Liver (tissue), 9 donors: ENCODE results near the gene VWA2. TPM values are rescaled to one million over a fixed set of nuclear protein-coding genes. Genes with fewer than 3 reads are reported as not detected.

Experiments used
- DNase-seq: peaks from one replicate; pipeline ENCODE4 v3.0.0-alpha.2; 2017; ENCODE audit warnings: low spot score
- H3K27ac ChIP-seq, 2 donors: one replicate each; pipeline ENCODE4 v1.7.0; 2013; ENCODE audit warnings: inconsistent platforms in 2 of 2, low read length in 2 of 2, control low read depth in 1 of 2, low read depth in 1 of 2, mild to moderate bottlenecking in 1 of 2
- H3K27me3 ChIP-seq, 4 donors: one replicate each; pipeline versions ENCODE4 v1.6.1 to v1.7.0; 2013; ENCODE audit warnings: low read length in 3 of 4, inconsistent platforms in 1 of 4, mild to moderate bottlenecking in 1 of 4, moderate library complexity in 1 of 4; ENCODE audit not compliant: control insufficient read depth in 4 of 4, insufficient read depth in 4 of 4
- H3K36me3 ChIP-seq, 4 donors: one replicate each; pipeline versions ENCODE4 v1.6.1 to v1.7.0; 2013; ENCODE audit warnings: low read length in 3 of 4, mild to moderate bottlenecking in 3 of 4, low read depth in 1 of 4, moderate library complexity in 1 of 4; ENCODE audit not compliant: control insufficient read depth in 4 of 4, insufficient read depth in 3 of 4
- H3K4me1 ChIP-seq, 4 donors: one replicate each; pipeline versions ENCODE4 v1.6.1 to v1.7.0; 2013; ENCODE audit warnings: low read length in 3 of 4, mild to moderate bottlenecking in 3 of 4, moderate library complexity in 1 of 4; ENCODE audit not compliant: control insufficient read depth in 4 of 4, insufficient read depth in 4 of 4
- H3K4me3 ChIP-seq, 3 donors: one replicate each; pipeline versions ENCODE4 v1.6.1 to v1.7.0; 2013; ENCODE audit warnings: low read length in 3 of 3, control low read depth in 1 of 3, low read depth in 1 of 3, mild to moderate bottlenecking in 1 of 3
- H3K9ac ChIP-seq, 2 donors: one replicate each; pipeline ENCODE4 v1.7.0; 2013; ENCODE audit warnings: low read length in 2 of 2, mild to moderate bottlenecking in 2 of 2, moderate library complexity in 2 of 2, control low read depth in 1 of 2, low read depth in 1 of 2
- H3K9me3 ChIP-seq, 4 donors: one replicate each; pipeline versions ENCODE4 v1.6.1 to v1.7.0; 2013; ENCODE audit warnings: low read length in 3 of 4; ENCODE audit not compliant: control insufficient read depth in 4 of 4
- ATF3 ChIP-seq: IDR thresholded peaks from 2 replicates; pipeline ENCODE4 v1.6.1; 2016; ENCODE audit warnings: antibody characterized with exemption
- EGR1 ChIP-seq, 2 donors: IDR thresholded peaks; 2 replicates each; pipeline ENCODE4 v1.6.1; 2016 to 2018; ENCODE audit warnings: antibody characterized with exemption in 2 of 2, low read depth in 2 of 2
- FOXA1 ChIP-seq: IDR thresholded peaks from 2 replicates; pipeline ENCODE4 v1.6.1; 2016; ENCODE audit warnings: antibody characterized with exemption
- FOXA2 ChIP-seq: IDR thresholded peaks from 2 replicates; pipeline ENCODE4 v1.6.1; 2016; ENCODE audit warnings: antibody characterized with exemption
- GABPA ChIP-seq, 2 donors: IDR thresholded peaks in 1 of 2; conservative IDR thresholded peaks in 1 of 2; 2 replicates each; pipeline ENCODE4 v1.6.1; 2016; ENCODE audit warnings: antibody characterized with exemption in 2 of 2, mild to moderate bottlenecking in 1 of 2, moderate library complexity in 1 of 2
- HNF4A ChIP-seq, 2 donors: conservative IDR thresholded peaks; 2 replicates each; pipeline ENCODE4 v1.6.1; 2016; ENCODE audit warnings: antibody characterized with exemption in 2 of 2, mild to moderate bottlenecking in 2 of 2
- HNF4G ChIP-seq: IDR thresholded peaks from 2 replicates; pipeline ENCODE4 v1.6.1; 2016; ENCODE audit warnings: antibody characterized with exemption
- JUND ChIP-seq, 2 donors: IDR thresholded peaks; 2 replicates each; pipeline ENCODE4 v1.6.1; 2016; ENCODE audit warnings: antibody characterized with exemption in 2 of 2
- MAX ChIP-seq: IDR thresholded peaks from 2 replicates; pipeline ENCODE4 v1.6.1; 2016; ENCODE audit warnings: antibody characterized with exemption
- RAD21 ChIP-seq, 2 donors: IDR thresholded peaks; 2 replicates each; pipeline ENCODE4 v1.6.1; 2016; ENCODE audit warnings: antibody characterized with exemption in 2 of 2, mild to moderate bottlenecking in 2 of 2
- REST ChIP-seq: IDR thresholded peaks from 2 replicates; pipeline ENCODE4 v1.6.1; 2016; ENCODE audit warnings: antibody characterized with exemption, mild to moderate bottlenecking
- RXRA ChIP-seq, 2 donors: IDR thresholded peaks; 2 replicates each; pipeline ENCODE4 v1.6.1; 2017 to 2018; ENCODE audit warnings: antibody characterized with exemption in 2 of 2, mild to moderate bottlenecking in 1 of 2
- TAF1 ChIP-seq: conservative IDR thresholded peaks from 2 replicates; pipeline ENCODE4 v1.6.1; 2016; ENCODE audit warnings: antibody characterized with exemption, mild to moderate bottlenecking
- YY1 ChIP-seq: IDR thresholded peaks from 2 replicates; pipeline ENCODE4 v1.6.1; 2016; ENCODE audit warnings: antibody characterized with exemption, mild to moderate bottlenecking
- ZBTB33 ChIP-seq: IDR thresholded peaks from 2 replicates; pipeline ENCODE4 v1.6.1; 2016; ENCODE audit warnings: antibody characterized with exemption
- WGBS: extraction: QIAGEN DNeasy Blood & Tissue Kit; methylation state at CpG from one replicate; pipeline ENCODE4 v1.1.7; 2013; 5-methylcytosine and 5-hydroxymethylcytosine counted together
- polyA plus RNA-seq, 2 donors: library from polyadenylated mRNA; stranded (reverse) in 1 of 2; unstranded in 1 of 2; fragments of 200-250 nt in 1 of 2; fragments of >200 nt in 1 of 2; fragmentation: Nextera tagmentation in 1 of 2; extraction: Ambion mirVana in 1 of 2; gene quantifications; one replicate each; pipeline versions ENCODE4 v1.2.1 to v1.2.3, GENCODE V29; 2013 to 2015
- total RNA-seq, 2 donors: library from RNA; depleted of rRNA; stranded (reverse); fragments of >200 nt; gene quantifications; one replicate each; pipeline ENCODE4 v1.2.3, GENCODE V29; 2014
- donor health status: healthy.
- donor health status: healthy.
- donor health status: healthy.
- donor health status: healthy.
- donor health status: healthy.

VWA2 gene
- total and polyA plus RNA-seq, 4 donors, result 0.05 to 0.25 TPM; not detected in 2

GRCh38 chr10:114242235-114242634, 3.2 kb downstream of the VWA2 start:
- H3K4me3 ChIP-seq, result no peak overlapping the region
- no peak overlapping the region for H3K9ac ChIP-seq
- H3K9me3 ChIP-seq, result no peaks in the 10 kb centered on the region
- no peak for DNase-seq
- WGBS, result 84% methylated on average over 9 of the region's 9 CpGs
- H3K27me3 ChIP-seq, result peaks cover 0 to 12% (median 9%) of the 10 kb centered on the region in 4 donors
- no peak overlapping the region for H3K27ac ChIP-seq
- H3K36me3 ChIP-seq, result no peaks in the 10 kb centered on the region
- no peak for TF ChIP-seq RAD21 (IDR thresholded peaks at IDR 0.05)
- no peak for TF ChIP-seq REST
- peaks cover 5 to 12% (median 7%) of the 10 kb centered on the region in 4 donors for H3K4me1 ChIP-seq

GRCh38 chr10:114243661-114244060, 4.6 kb downstream of the VWA2 start:
- Histone ChIP-seq H3K9ac (no peak overlapping the region), H3K4me3 (no peak overlapping the region), H3K27me3 (peaks cover 0 to 12% (median 6%) of the 10 kb centered on the region in 4 donors), H3K4me1 (peaks cover 5 to 11% (median 6%) of the 10 kb centered on the region in 4 donors), H3K36me3 (no peaks in the 10 kb centered on the region), H3K9me3 (no peaks in the 10 kb centered on the region), H3K27ac (no peak overlapping the region)
- TF ChIP-seq YY1 (no peak), GABPA (IDR thresholded peaks at IDR 0.05 in 1 of 2, conservative IDR thresholded peaks at IDR 0.05 in 1 of 2) (no peak), FOXA1 (no peak), MAX (no peak), RXRA (IDR thresholded peaks at IDR 0.05) (no peak), FOXA2 (no peak), ZBTB33 (no peak), RAD21 (IDR thresholded peaks at IDR 0.05) (no peak), HNF4G (no peak)
- 66% methylated on average over 9 of the region's 9 CpGs for WGBS
- DNase-seq, result no peak

- Histone ChIP-seq H3K36me3 (no peaks in the 10 kb centered on the region), H3K27ac (no peak overlapping the region), H3K4me3 (no peak overlapping the region), H3K9me3 (no peaks in the 10 kb centered on the region), H3K4me1 (peaks cover 2 to 7% (median 4%) of the 10 kb centered on the region in 4 donors), H3K9ac (no peak overlapping the region), H3K27me3 (peaks cover 0 to 12% (median 6%) of the 10 kb centered on the region in 4 donors)
- WGBS, result 54% methylated on average over 6 of the region's 6 CpGs
- TF ChIP-seq GABPA (IDR thresholded peaks at IDR 0.05 in 1 of 2, conservative IDR thresholded peaks at IDR 0.05 in 1 of 2), result no peak
- no peak for TF ChIP-seq JUND (IDR thresholded peaks at IDR 0.05)
- no peak for TF ChIP-seq FOXA1
- no peak for TF ChIP-seq HNF4G
- TF ChIP-seq ZBTB33, result no peak
- no peak for TF ChIP-seq HNF4A (conservative IDR thresholded peaks at IDR 0.05)
- no peak for TF ChIP-seq ATF3
- TF ChIP-seq RXRA (IDR thresholded peaks at IDR 0.05), result no peak
- TF ChIP-seq FOXA2, result no peak
- TF ChIP-seq TAF1, result no peak
- TF ChIP-seq EGR1 (IDR thresholded peaks at IDR 0.05; ENCODE audit: low read depth in 2 of 2), result no peak
- DNase-seq, result no peak
These were observed 5.1 kb downstream of the VWA2 start for GRCh38 chr10:114244126-114244525.
